Testis (tissue), 3 donors: ENCODE results near the gene ABHD17B. TPM values are rescaled to one million over a fixed set of nuclear protein-coding genes. Genes with fewer than 3 reads are reported as not detected.

Source experiments
- DNase-seq: peaks from one replicate; pipeline ENCODE4 v3.0.0-alpha.2; 2019
- H3K27ac ChIP-seq, 2 donors: fragments of 200-600 bp; sonication (generic); one replicate each; pipeline ENCODE4 v1.5.1; 2019
- H3K27me3 ChIP-seq: fragments of 200-600 bp; sonication (generic); one replicate; pipeline ENCODE4 v1.5.1; 2019
- H3K36me3 ChIP-seq: fragments of 200-600 bp; sonication (generic); one replicate; pipeline ENCODE4 v1.5.1; 2017; ENCODE audit warnings: low read depth; ENCODE audit errors: missing control alignments
- H3K4me1 ChIP-seq: fragments of 200-600 bp; sonication (generic); one replicate; pipeline ENCODE4 v1.5.1; 2019
- H3K4me3 ChIP-seq, 2 donors: fragments of 200-600 bp; sonication (generic); one replicate each; pipeline ENCODE4 v1.5.1; 2017 to 2019
- H3K9me3 ChIP-seq: fragments of 200-600 bp; sonication (generic); one replicate; pipeline ENCODE4 v1.5.1; 2017
- POLR2A ChIP-seq: fragments of 450-650 bp; IDR thresholded peaks from one replicate; pipeline ENCODE4 v1.6.1; 2017; ENCODE audit warnings: antibody characterized with exemption, mild to moderate bottlenecking, moderate library complexity
- WGBS, 2 donors: methylation state at CpG; one replicate each; pipeline ENCODE4 v1.1.5; 2018; 5-methylcytosine and 5-hydroxymethylcytosine counted together
- intact Hi-C: fragments of 100-400 bp; cut with DNase I; formaldehyde crosslinking; loops from one replicate; pipeline ENCODE4 v1.15.1; 2023; ENCODE audit warnings: low total_unique reads
- polyA plus RNA-seq: library from polyadenylated mRNA; stranded (reverse); fragments of 350-450 nt; fragmentation: Illumina TruSeq; extraction: RNeasy Lipid Tissue Mini Kit (QIAGEN cat#74804); gene quantifications from one replicate; pipeline ENCODE4 v1.2.3, GENCODE V29; 2014; ENCODE audit warnings: low read depth, low replicate concordance; ENCODE audit not compliant: insufficient read depth
- total RNA-seq, 2 donors: library from RNA; depleted of rRNA; stranded (reverse); fragments of >200 nt; gene quantifications; one replicate each; pipeline ENCODE4 v1.2.3, GENCODE V29; 2016
- TF ChIP-seq, protein P1 (sequence below), 3 experiments: fragments of 450-650 bp in 2 of 3; fragments of 200-600 bp in 1 of 3; sonication (generic) in 1 of 3; IDR thresholded peaks; one replicate each; pipeline ENCODE4 v1.5.1; 2016 to 2019; ENCODE audit warnings: antibody characterized with exemption in 3 of 3, mild to moderate bottlenecking in 2 of 3, moderate library complexity in 1 of 3

Gene ABHD17B
- total and polyA plus RNA-seq, 3 donors from 2014 or later = 31.3 to 42.2 (median 41.3) TPM

DNA sequence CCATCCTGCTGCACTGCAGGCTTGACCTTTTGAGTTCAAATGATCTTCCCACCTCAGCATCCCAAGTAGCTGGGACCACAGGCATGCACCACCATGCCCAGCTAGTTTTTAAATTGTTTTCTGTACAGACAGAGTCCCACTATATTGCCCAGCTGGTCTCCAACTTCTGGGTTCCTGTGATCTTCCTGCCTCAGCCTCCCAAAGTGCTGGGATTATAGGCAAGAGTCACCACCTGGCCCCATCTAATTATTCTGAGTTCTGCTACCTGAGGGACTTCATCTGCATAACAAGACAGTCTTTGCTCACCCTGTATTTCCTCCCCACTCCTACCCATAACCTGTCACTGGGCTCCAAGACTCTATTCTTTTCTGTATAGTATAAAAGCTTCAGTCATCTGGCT lies 88.1 kb downstream of the ABHD17B start:
- Histone ChIP-seq H3K9me3 (no peaks in the 10 kb centered on the region), H3K27me3 (no peaks in the 10 kb centered on the region), H3K4me1 (peaks cover 8% of the 10 kb centered on the region), H3K36me3 (no peaks in the 10 kb centered on the region), H3K4me3 (no peak overlapping the region), H3K27ac (no peak overlapping the region)
- TF ChIP-seq POLR2A = no peak
- TF ChIP-seq, protein P1, sequence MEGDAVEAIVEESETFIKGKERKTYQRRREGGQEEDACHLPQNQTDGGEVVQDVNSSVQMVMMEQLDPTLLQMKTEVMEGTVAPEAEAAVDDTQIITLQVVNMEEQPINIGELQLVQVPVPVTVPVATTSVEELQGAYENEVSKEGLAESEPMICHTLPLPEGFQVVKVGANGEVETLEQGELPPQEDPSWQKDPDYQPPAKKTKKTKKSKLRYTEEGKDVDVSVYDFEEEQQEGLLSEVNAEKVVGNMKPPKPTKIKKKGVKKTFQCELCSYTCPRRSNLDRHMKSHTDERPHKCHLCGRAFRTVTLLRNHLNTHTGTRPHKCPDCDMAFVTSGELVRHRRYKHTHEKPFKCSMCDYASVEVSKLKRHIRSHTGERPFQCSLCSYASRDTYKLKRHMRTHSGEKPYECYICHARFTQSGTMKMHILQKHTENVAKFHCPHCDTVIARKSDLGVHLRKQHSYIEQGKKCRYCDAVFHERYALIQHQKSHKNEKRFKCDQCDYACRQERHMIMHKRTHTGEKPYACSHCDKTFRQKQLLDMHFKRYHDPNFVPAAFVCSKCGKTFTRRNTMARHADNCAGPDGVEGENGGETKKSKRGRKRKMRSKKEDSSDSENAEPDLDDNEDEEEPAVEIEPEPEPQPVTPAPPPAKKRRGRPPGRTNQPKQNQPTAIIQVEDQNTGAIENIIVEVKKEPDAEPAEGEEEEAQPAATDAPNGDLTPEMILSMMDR (IDR thresholded peaks at IDR 0.05) = no peak
- no peak for DNase-seq
- intact Hi-C loops = no loop called here

DNA sequence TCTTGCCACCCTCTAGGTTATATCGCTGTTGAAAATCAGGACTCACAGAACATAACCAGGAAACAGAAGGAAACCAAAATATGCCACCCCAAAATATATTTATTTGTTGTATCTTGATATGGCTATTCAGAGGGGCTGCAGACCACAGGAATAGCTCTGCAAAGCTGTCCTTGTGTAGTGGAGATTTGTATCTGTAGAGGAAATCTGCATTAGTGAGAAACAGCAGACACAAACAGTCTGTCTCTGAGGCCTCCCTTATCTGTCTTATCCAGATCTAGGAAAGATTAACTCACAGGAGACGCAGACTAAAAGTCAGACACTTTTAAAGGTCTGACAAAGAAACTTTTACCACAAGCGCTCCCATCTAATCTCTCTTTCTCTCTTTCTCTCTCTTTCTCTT lies 88.5 kb downstream of the ABHD17B start:
- Histone ChIP-seq H3K36me3 (no peaks in the 10 kb centered on the region), H3K27ac (no peak overlapping the region), H3K4me1 (peaks cover 8% of the 10 kb centered on the region), H3K27me3 (no peaks in the 10 kb centered on the region), H3K9me3 (no peaks in the 10 kb centered on the region), H3K4me3 (no peak overlapping the region)
- WGBS, 2 donors = 70 to 72% methylated on average over 3 of the region's 3 CpGs
- DNase-seq = no peak
- intact Hi-C loops = no loop called here
- no peak for TF ChIP-seq POLR2A
- TF ChIP-seq, protein P1 (IDR thresholded peaks at IDR 0.05) = no peak

DNA sequence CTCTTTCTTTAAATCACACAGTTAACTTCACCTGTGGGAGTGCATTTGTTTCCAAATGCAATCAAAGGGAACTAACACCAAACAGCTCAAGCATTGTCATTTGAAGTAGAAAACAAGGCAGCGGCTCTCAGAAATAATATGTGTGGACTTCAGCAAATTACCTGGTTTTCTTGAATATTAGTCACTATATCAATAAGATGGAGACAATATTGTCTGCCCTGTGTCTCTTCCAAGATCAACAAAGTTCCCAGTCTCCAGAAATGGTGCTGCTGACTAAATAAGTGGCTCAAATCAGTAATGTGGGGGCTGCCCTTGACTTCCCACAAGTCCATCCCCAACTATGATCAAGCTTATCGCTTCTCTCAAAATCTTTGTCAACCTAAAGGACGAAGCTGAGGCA lies 89.6 kb downstream of the ABHD17B start:
- TF ChIP-seq, protein P1 (IDR thresholded peaks at IDR 0.05) = no peak
- no peak for TF ChIP-seq POLR2A
- Histone ChIP-seq H3K27ac (peak overlapping the region in 1 of 2 donors; percentile 39), H3K4me1 (peaks cover 18% of the 10 kb centered on the region), H3K36me3 (no peaks in the 10 kb centered on the region), H3K9me3 (no peaks in the 10 kb centered on the region), H3K27me3 (no peaks in the 10 kb centered on the region), H3K4me3 (no peak overlapping the region)
- DNase-seq = no peak
- WGBS, 2 donors = 49 to 52% methylated on average over 3 of the region's 3 CpGs
- intact Hi-C loops = no loop called here

DNA sequence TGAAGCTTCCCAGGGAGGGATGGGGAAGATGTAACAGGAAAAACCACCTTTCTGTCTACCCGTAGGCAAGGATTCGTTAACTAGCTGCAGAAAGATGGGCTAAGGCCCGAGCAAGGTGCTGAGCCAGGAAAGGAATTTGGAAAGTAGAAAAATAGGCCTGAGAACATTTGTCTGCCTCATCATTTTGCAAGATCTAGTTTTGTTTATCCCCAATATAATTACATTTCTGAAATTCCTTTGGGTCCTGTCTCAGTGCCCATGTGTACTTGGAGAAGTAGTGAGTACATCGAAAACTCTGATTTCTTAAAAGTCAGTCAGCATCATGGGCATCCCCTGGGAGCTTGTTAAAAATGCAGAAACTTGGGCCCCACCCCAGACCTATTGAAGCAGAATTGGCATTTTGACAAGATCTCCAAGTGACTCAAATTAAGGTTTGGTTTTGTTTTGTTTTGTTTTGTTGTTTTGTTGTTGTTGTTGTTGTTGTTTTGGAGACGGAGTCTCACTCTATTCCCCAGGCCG lies 90.5 kb downstream of the ABHD17B start:
- H3K27ac ChIP-seq = no peak overlapping the region
- H3K4me1 ChIP-seq = peaks cover 23% of the 10 kb centered on the region
- H3K4me3 ChIP-seq = no peak overlapping the region
- H3K36me3 ChIP-seq = no peaks in the 10 kb centered on the region
- peak; percentile 32 for DNase-seq
- H3K27me3 ChIP-seq = no peaks in the 10 kb centered on the region
- 61 to 69% methylated on average over 6 of the region's 6 CpGs for WGBS, 2 donors
- H3K9me3 ChIP-seq = no peaks in the 10 kb centered on the region
- intact Hi-C loops = no loop called here
- TF ChIP-seq POLR2A = no peak
- TF ChIP-seq, protein P1 (IDR thresholded peaks at IDR 0.05) = no peak

DNA sequence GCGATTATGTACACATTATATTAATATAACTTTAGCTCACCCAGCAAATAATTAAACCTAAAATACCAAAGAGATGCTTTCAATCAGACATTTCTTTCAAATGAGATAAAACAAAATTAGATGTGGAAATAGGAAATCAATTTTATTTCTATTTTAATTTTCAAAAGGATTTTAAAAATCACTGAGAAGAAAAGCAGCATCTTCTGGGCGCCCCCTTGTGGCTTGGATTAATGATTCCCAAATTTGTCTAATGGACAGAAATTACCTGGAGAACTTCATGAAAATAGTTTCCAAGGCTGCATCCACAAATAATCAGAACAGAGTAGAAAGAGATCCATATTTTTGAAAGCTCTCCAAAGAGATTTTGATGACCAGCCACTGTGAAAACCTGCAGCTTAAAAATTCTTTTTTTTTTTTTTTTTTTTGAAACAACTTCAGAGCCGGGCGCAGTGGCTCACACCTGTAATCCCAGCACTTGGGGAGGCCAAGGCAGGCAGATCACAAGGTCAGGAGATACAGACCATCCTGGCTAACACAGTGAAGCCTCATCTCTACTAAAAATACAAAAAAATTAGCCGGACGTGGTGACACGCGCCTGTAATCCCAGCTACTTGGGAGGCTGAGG lies 91.8 kb downstream of the ABHD17B start:
- WGBS, 2 donors = 82 to 85% methylated on average over 8 of the region's 8 CpGs
- H3K27ac ChIP-seq = no peak overlapping the region
- no peaks in the 10 kb centered on the region for H3K36me3 ChIP-seq
- H3K9me3 ChIP-seq = no peaks in the 10 kb centered on the region
- TF ChIP-seq, protein P1 (IDR thresholded peaks at IDR 0.05) = peak; percentile 49 to 80 (median 58)
- no peak for TF ChIP-seq POLR2A
- peaks cover 23% of the 10 kb centered on the region for H3K4me1 ChIP-seq
- intact Hi-C loops = no loop called here
- peak; percentile 52 for DNase-seq
- no peaks in the 10 kb centered on the region for H3K27me3 ChIP-seq
- H3K4me3 ChIP-seq = no peak overlapping the region
